Bronchial epithelial cell (primary cell): ENCODE measurements around the gene ZNF775. TPM values are rescaled to one million over a fixed set of nuclear protein-coding genes. Genes with fewer than 3 reads are reported as not detected.

ENCODE experiments used
- DNase-seq: peaks from one replicate; pipeline ENCODE4 v3.0.0-alpha.2; 2010; ENCODE audit warnings: low read depth
- FAIRE-seq: peaks from 2 replicates; lab custom pipeline; 2011; peaks lifted over from hg19 to GRCh38; lab: Jason Lieb, UNC
- H3K27me3 ChIP-seq: 2 replicates; pipeline ENCODE4 v1.5.1; 2011; ENCODE audit warnings: low read length; ENCODE audit not compliant: control insufficient read depth, insufficient read depth
- H3K36me3 ChIP-seq: 2 replicates; pipeline ENCODE4 v1.5.1; 2011; ENCODE audit warnings: low read length; ENCODE audit not compliant: control insufficient read depth, insufficient read depth
- H3K4me3 ChIP-seq: 2 replicates; pipeline ENCODE4 v1.5.1; 2011; ENCODE audit warnings: mild to moderate bottlenecking, low read depth, low read length, control low read depth
- CTCF ChIP-seq: IDR thresholded peaks from 2 replicates; pipeline ENCODE4 v1.5.1; 2011; ENCODE audit warnings: mild to moderate bottlenecking, moderate library complexity, low read length, control low read depth, inconsistent platforms; ENCODE audit not compliant: insufficient read depth, severe bottlenecking
- total RNA-seq: library from RNA; depleted of rRNA; stranded (reverse); fragments of >200 nt; gene quantifications from 2 replicates; pipeline ENCODE4 v1.2.1, GENCODE V29; 2014

ZNF775 gene
- total RNA-seq, 1 donor from 2014 or later, result 3.2 TPM

- DNase-seq, result no peak
- H3K4me3 ChIP-seq, result no peak overlapping the region
- FAIRE-seq, result no peak
- no peaks in the 10 kb centered on the region for H3K36me3 ChIP-seq
- TF ChIP-seq CTCF, result no peak
- H3K27me3 ChIP-seq, result peaks cover 4% of the 10 kb centered on the region
Observed at GRCh38 chr7:150434240-150434639, 55.1 kb downstream of the ZNF775 start.

GRCh38 chr7:150435047-150435389, 55.9 kb downstream of the ZNF775 start:
- no peak for DNase-seq
- TF ChIP-seq CTCF, result no peak
- H3K4me3 ChIP-seq, result no peak overlapping the region
- peaks cover 4% of the 10 kb centered on the region for H3K27me3 ChIP-seq
- no peaks in the 10 kb centered on the region for H3K36me3 ChIP-seq
- FAIRE-seq, result no peak

GRCh38 chr7:150435390-150436073, 56.4 kb downstream of the ZNF775 start:
- DNase-seq, result no peak

GRCh38 chr7:150439967-150440366, 60.8 kb downstream of the ZNF775 start:
- peaks cover 2% of the 10 kb centered on the region for H3K27me3 ChIP-seq
- no peak overlapping the region for H3K4me3 ChIP-seq
- no peak for FAIRE-seq
- no peaks in the 10 kb centered on the region for H3K36me3 ChIP-seq
- DNase-seq, result peak; percentile 46
- TF ChIP-seq CTCF, result no peak

More at GRCh38 chr7:150435390-150436073, 56.4 kb downstream of the ZNF775 start:
- no peak overlapping the region for H3K4me3 ChIP-seq
- H3K27me3 ChIP-seq, result peaks cover 4% of the 10 kb centered on the region
- FAIRE-seq, result no peak
- no peaks in the 10 kb centered on the region for H3K36me3 ChIP-seq
- TF ChIP-seq CTCF, result no peak

GRCh38 chr7:150441524-150441923, 62.4 kb downstream of the ZNF775 start:
- H3K4me3 ChIP-seq, result no peak overlapping the region
- TF ChIP-seq CTCF, result no peak
- FAIRE-seq (no peak), DNase-seq (no peak)
- no peaks in the 10 kb centered on the region for H3K27me3 ChIP-seq
- no peaks in the 10 kb centered on the region for H3K36me3 ChIP-seq

GRCh38 chr7:150442811-150443210, 63.7 kb downstream of the ZNF775 start:
- Histone ChIP-seq H3K27me3 (no peaks in the 10 kb centered on the region), H3K4me3 (no peak overlapping the region), H3K36me3 (no peaks in the 10 kb centered on the region)
- no peak for FAIRE-seq
- no peak for TF ChIP-seq CTCF
- DNase-seq, result no peak
